Urinary bladder (tissue), 4 donors: ENCODE results near the gene SYT2. TPM values are rescaled to one million over a fixed set of nuclear protein-coding genes. Genes with fewer than 3 reads are reported as not detected.
A peak's percentile ranks its signal among the peaks of the same experiment; 100 is the strongest.
"Not testable (repeated sequence)": the region's sequence is repeated elsewhere in the genome, so short reads cannot be mapped to it uniquely, and the experiment has no call there.

Experiments used
- DNase-seq: peaks from one replicate; pipeline ENCODE4 v3.0.0-alpha.2; 2015; ENCODE audit errors: extremely low spot score
- H3K27ac ChIP-seq: one replicate; pipeline ENCODE4 v1.5.1; 2013; ENCODE audit warnings: low read depth, mild to moderate bottlenecking, moderate library complexity
- H3K36me3 ChIP-seq: one replicate; pipeline ENCODE4 v1.6.1; 2013; ENCODE audit warnings: mild to moderate bottlenecking, moderate library complexity; ENCODE audit not compliant: insufficient read depth
- H3K4me1 ChIP-seq: one replicate; pipeline ENCODE4 v1.6.1; 2013; ENCODE audit warnings: mild to moderate bottlenecking, moderate library complexity; ENCODE audit not compliant: insufficient read depth
- H3K4me3 ChIP-seq: one replicate; pipeline ENCODE4 v1.5.1; 2013; ENCODE audit warnings: low read depth, low read length
- WGBS: extraction: QIAGEN DNeasy Blood & Tissue Kit; methylation state at CpG from one replicate; pipeline ENCODE4 v1.1.7; 2013; 5-methylcytosine and 5-hydroxymethylcytosine counted together
- polyA plus RNA-seq: library from polyadenylated mRNA; stranded (reverse); fragments of 200-250 nt; gene quantifications from one replicate; pipeline ENCODE4 v1.2.3, GENCODE V29; 2013
- total RNA-seq: library from RNA; depleted of rRNA; stranded (reverse); fragments of >200 nt; gene quantifications from one replicate; pipeline ENCODE4 v1.2.3, GENCODE V29; 2014
- donor health status: healthy with polysubstance abuse.
- donor health status: healthy.

Gene SYT2
- total and polyA plus RNA-seq, 2 donors = 0.01 to 0.21 TPM

- Histone ChIP-seq H3K36me3 (no peaks in the 10 kb centered on the region), H3K4me1 (no peaks in the 10 kb centered on the region), H3K27ac (no peak overlapping the region), H3K4me3 (no peak overlapping the region)
- WGBS = 80% methylated on average over 2 of the region's 2 CpGs
- DNase-seq = no peak
Measured at GRCh38 chr1:202716654-202717053, 6.4 kb upstream of the SYT2 start.

GRCh38 chr1:202714202-202714601 lies 3.9 kb upstream of the SYT2 start:
- not testable (repeated sequence) for DNase-seq, H3K4me3 ChIP-seq, H3K36me3 ChIP-seq, H3K27ac ChIP-seq, H3K4me1 ChIP-seq
- WGBS = 94% methylated on average over 1 of the region's 1 CpG

- no peak overlapping the region for H3K27ac ChIP-seq
- H3K36me3 ChIP-seq = no peaks in the 10 kb centered on the region
- peaks cover 2% of the 10 kb centered on the region for H3K4me1 ChIP-seq
- no peak overlapping the region for H3K4me3 ChIP-seq
- 49% methylated on average over 4 of the region's 4 CpGs for WGBS
- peak; percentile 11 for DNase-seq
Measured at GRCh38 chr1:202713110-202713509, 2.9 kb upstream of the SYT2 start.

GRCh38 chr1:202711949-202712635 lies 1.8 kb upstream of the SYT2 start:
- Histone ChIP-seq H3K4me1 (peaks cover 2% of the 10 kb centered on the region), H3K36me3 (no peaks in the 10 kb centered on the region), H3K27ac (no peak overlapping the region), H3K4me3 (no peak overlapping the region)
- WGBS = 70% methylated on average over 9 of the region's 9 CpGs
- no peak for DNase-seq

GRCh38 chr1:202709276-202710041 lies 795 bp downstream of the SYT2 start:
- Histone ChIP-seq H3K36me3 (no peaks in the 10 kb centered on the region), H3K4me3 (peak overlapping the region; percentile 1), H3K27ac (no peak overlapping the region), H3K4me1 (peaks cover 2% of the 10 kb centered on the region)
- DNase-seq = no peak
- 3% methylated on average over 34 of the region's 34 CpGs for WGBS

GRCh38 chr1:202708456-202709275 lies 1.6 kb downstream of the SYT2 start:
- no peaks in the 10 kb centered on the region for H3K36me3 ChIP-seq
- 65% methylated on average over 12 of the region's 12 CpGs for WGBS
- H3K27ac ChIP-seq = no peak overlapping the region

GRCh38 chr1:202706851-202707250 lies 3.4 kb downstream of the SYT2 start:
- Histone ChIP-seq H3K27ac (no peak overlapping the region), H3K4me1 (peaks cover 2% of the 10 kb centered on the region), H3K4me3 (no peak overlapping the region), H3K36me3 (no peaks in the 10 kb centered on the region)
- 79% methylated on average over 5 of the region's 5 CpGs for WGBS
- DNase-seq = no peak

More at GRCh38 chr1:202708456-202709275, 1.6 kb downstream of the SYT2 start:
- DNase-seq = no peak
- Histone ChIP-seq H3K4me3 (no peak overlapping the region), H3K4me1 (peaks cover 2% of the 10 kb centered on the region)

GRCh38 chr1:202704601-202705000 lies 5.7 kb downstream of the SYT2 start:
- Histone ChIP-seq H3K36me3 (no peaks in the 10 kb centered on the region), H3K27ac (no peak overlapping the region), H3K4me3 (no peak overlapping the region), H3K4me1 (peaks cover under 1% of the 10 kb centered on the region)
- 56% methylated on average over 4 of the region's 4 CpGs for WGBS
- no peak for DNase-seq

- H3K4me3 ChIP-seq = no peak overlapping the region
- no peaks in the 10 kb centered on the region for H3K36me3 ChIP-seq
- no peak for DNase-seq
- H3K27ac ChIP-seq = no peak overlapping the region
- WGBS = 70% methylated on average over 6 of the region's 6 CpGs
- H3K4me1 ChIP-seq = no peaks in the 10 kb centered on the region
Measured at GRCh38 chr1:202703191-202703590, 7.1 kb downstream of the SYT2 start.

- H3K36me3 ChIP-seq = no peaks in the 10 kb centered on the region
- no peak for DNase-seq
- H3K4me3 ChIP-seq = no peak overlapping the region
- no peaks in the 10 kb centered on the region for H3K4me1 ChIP-seq
- 61% methylated on average over 5 of the region's 5 CpGs for WGBS
- H3K27ac ChIP-seq = no peak overlapping the region
Measured at GRCh38 chr1:202702088-202702487, 8.2 kb downstream of the SYT2 start.

- DNase-seq = no peak
- no peak overlapping the region for H3K4me3 ChIP-seq
- no peaks in the 10 kb centered on the region for H3K4me1 ChIP-seq
- no peaks in the 10 kb centered on the region for H3K36me3 ChIP-seq
- no peak overlapping the region for H3K27ac ChIP-seq
- WGBS = 85% methylated on average over 3 of the region's 3 CpGs
Measured at GRCh38 chr1:202701200-202701599, 9.1 kb downstream of the SYT2 start.

GRCh38 chr1:202700061-202700460 lies 10.2 kb downstream of the SYT2 start:
- Histone ChIP-seq H3K4me1 (no peaks in the 10 kb centered on the region), H3K36me3 (no peaks in the 10 kb centered on the region), H3K27ac (no peak overlapping the region), H3K4me3 (no peak overlapping the region)
- WGBS = 68% methylated on average over 5 of the region's 5 CpGs
- DNase-seq = no peak

GRCh38 chr1:202698276-202698675 lies 12.0 kb downstream of the SYT2 start:
- 72% methylated on average over 8 of the region's 8 CpGs for WGBS
- Histone ChIP-seq H3K27ac (no peak overlapping the region), H3K4me1 (no peaks in the 10 kb centered on the region), H3K4me3 (no peak overlapping the region), H3K36me3 (no peaks in the 10 kb centered on the region)
- no peak for DNase-seq
